Ovary (tissue), 3 donors: ENCODE measurements around the gene CEACAM4.

Experiments used
- EP300 ChIP-seq: sonication (generic); formaldehyde crosslinking; IDR thresholded peaks from one replicate; pipeline ENCODE4 v1.6.1; 2017; ENCODE audit warnings: antibody characterized with exemption
- POLR2A ChIP-seq: fragments of 450-650 bp; IDR thresholded peaks from one replicate; pipeline ENCODE4 v1.6.1; 2017; ENCODE audit warnings: antibody characterized with exemption, mild to moderate bottlenecking, moderate library complexity
- TF ChIP-seq, protein P1 (sequence below), 3 donors: fragments of 450-650 bp in 2 of 3; fragments of 200-600 bp in 1 of 3; IDR thresholded peaks; one replicate each; pipeline versions ENCODE4 v1.5.1 to v1.8.0; 2016 to 2022; ENCODE audit warnings: antibody characterized with exemption in 3 of 3, mild to moderate bottlenecking in 1 of 3
- donor health status: DM: no; HTN: no; CAD: no.

DNA sequence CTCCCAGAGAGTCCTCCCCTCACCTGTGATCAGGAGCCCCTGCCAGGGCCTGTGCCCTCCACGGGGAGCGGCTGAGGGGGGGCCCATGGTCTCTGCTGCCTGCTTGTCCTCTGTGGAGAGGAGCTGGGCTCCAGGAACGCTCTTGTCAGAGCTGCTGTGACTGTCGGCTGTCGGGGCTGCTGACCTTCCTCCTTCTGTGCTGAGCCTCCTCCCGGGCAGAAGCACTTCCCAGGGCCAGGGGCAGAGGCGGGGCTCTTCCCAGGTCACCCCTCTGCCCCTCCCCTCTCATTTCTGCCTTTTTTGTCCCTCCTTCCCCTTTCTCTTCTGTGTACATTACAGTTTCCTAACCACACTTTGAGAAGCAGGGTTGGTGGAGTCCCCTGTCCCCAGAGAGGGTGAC is at the start of gene CEACAM4:
- TF ChIP-seq EP300 (no peak), POLR2A (no peak)
- TF ChIP-seq, protein P1, sequence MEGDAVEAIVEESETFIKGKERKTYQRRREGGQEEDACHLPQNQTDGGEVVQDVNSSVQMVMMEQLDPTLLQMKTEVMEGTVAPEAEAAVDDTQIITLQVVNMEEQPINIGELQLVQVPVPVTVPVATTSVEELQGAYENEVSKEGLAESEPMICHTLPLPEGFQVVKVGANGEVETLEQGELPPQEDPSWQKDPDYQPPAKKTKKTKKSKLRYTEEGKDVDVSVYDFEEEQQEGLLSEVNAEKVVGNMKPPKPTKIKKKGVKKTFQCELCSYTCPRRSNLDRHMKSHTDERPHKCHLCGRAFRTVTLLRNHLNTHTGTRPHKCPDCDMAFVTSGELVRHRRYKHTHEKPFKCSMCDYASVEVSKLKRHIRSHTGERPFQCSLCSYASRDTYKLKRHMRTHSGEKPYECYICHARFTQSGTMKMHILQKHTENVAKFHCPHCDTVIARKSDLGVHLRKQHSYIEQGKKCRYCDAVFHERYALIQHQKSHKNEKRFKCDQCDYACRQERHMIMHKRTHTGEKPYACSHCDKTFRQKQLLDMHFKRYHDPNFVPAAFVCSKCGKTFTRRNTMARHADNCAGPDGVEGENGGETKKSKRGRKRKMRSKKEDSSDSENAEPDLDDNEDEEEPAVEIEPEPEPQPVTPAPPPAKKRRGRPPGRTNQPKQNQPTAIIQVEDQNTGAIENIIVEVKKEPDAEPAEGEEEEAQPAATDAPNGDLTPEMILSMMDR (IDR thresholded peaks at IDR 0.05): no peak
